ENCODE results near the gene KIF15.
A peak's percentile ranks its signal among the peaks of the same experiment; 100 is the strongest.

KIF15 gene

DNA sequence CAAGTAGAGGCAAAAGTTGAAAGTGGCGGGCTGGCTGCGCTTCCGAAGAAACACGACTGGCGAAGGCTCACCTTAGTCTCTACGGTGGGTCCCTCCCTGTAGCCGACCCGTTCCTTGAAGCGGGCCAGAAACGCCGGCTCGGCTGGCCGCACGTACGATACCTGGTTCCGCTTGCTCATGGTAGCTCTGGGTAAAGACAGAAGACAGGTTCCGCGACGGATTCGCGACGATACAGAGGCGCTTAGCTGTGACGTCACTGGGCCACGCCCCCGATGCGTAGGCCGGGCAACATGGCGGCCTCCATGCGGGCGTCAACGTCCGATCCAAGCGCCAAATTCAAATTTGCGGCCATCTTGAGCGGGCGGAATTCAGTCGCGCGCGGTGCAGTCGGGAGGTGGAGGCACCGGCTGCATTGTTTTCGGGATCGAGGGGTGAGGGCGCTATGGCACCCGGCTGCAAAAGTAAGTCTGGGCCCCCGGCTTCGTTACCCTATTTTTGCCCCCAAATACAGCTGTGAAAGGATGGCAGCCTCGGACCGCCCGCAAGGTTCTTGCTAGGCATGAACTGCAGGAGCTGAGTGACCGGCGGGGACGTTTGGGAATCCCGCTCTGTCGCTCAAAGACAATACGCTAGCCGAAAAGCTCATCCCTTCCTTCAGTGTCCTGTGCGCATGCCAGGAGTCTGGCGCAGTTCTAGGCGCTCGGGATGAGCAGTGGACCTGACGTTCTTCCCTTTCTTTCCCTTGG, at the start of gene KIF15, which contains the start of gene KIAA1143 (continued):
- peak; percentile 89 for TF ChIP-seq ZFHX2 (tag by site-specific recombination; conservative IDR thresholded peaks at IDR 0.05)
- no peak for TF ChIP-seq ZNF174 (tag by site-specific recombination; IDR thresholded peaks at IDR 0.05)
- TF ChIP-seq ZNF211 (tag by site-specific recombination; IDR thresholded peaks at IDR 0.05; ENCODE audit: low read depth): no peak
- no peak for TF ChIP-seq ZNF112 (tag by site-specific recombination; IDR thresholded peaks at IDR 0.05)
- TF ChIP-seq ZNF394 (tag by site-specific recombination; IDR thresholded peaks at IDR 0.05; ENCODE audit: borderline replicate concordance): peak; percentile 68; the same call in 1 of the 2 replicates
- peak; percentile 32; the same call in 1 of the 2 replicates for TF ChIP-seq KLF1 (tag by site-specific recombination; IDR thresholded peaks at IDR 0.05)
- TF ChIP-seq ZNF157 (tag by site-specific recombination; IDR thresholded peaks at IDR 0.05): no peak
- TF ChIP-seq, protein P1, sequence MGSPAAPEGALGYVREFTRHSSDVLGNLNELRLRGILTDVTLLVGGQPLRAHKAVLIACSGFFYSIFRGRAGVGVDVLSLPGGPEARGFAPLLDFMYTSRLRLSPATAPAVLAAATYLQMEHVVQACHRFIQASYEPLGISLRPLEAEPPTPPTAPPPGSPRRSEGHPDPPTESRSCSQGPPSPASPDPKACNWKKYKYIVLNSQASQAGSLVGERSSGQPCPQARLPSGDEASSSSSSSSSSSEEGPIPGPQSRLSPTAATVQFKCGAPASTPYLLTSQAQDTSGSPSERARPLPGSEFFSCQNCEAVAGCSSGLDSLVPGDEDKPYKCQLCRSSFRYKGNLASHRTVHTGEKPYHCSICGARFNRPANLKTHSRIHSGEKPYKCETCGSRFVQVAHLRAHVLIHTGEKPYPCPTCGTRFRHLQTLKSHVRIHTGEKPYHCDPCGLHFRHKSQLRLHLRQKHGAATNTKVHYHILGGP (tag by site-specific recombination; IDR thresholded peaks at IDR 0.05): no peak
- TF ChIP-seq, protein P2, sequence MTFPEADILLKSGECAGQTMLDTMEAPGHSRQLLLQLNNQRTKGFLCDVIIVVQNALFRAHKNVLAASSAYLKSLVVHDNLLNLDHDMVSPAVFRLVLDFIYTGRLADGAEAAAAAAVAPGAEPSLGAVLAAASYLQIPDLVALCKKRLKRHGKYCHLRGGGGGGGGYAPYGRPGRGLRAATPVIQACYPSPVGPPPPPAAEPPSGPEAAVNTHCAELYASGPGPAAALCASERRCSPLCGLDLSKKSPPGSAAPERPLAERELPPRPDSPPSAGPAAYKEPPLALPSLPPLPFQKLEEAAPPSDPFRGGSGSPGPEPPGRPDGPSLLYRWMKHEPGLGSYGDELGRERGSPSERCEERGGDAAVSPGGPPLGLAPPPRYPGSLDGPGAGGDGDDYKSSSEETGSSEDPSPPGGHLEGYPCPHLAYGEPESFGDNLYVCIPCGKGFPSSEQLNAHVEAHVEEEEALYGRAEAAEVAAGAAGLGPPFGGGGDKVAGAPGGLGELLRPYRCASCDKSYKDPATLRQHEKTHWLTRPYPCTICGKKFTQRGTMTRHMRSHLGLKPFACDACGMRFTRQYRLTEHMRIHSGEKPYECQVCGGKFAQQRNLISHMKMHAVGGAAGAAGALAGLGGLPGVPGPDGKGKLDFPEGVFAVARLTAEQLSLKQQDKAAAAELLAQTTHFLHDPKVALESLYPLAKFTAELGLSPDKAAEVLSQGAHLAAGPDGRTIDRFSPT (tag by site-specific recombination; IDR thresholded peaks at IDR 0.05): peak; percentile 46; the same call in 1 of the 2 replicates
- TF ChIP-seq, protein P3, sequence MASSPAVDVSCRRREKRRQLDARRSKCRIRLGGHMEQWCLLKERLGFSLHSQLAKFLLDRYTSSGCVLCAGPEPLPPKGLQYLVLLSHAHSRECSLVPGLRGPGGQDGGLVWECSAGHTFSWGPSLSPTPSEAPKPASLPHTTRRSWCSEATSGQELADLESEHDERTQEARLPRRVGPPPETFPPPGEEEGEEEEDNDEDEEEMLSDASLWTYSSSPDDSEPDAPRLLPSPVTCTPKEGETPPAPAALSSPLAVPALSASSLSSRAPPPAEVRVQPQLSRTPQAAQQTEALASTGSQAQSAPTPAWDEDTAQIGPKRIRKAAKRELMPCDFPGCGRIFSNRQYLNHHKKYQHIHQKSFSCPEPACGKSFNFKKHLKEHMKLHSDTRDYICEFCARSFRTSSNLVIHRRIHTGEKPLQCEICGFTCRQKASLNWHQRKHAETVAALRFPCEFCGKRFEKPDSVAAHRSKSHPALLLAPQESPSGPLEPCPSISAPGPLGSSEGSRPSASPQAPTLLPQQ (tag by site-specific recombination; IDR thresholded peaks at IDR 0.05): peak; percentile 80
- TF ChIP-seq ZNF837 (tag by site-specific recombination; IDR thresholded peaks at IDR 0.05): no peak
- TF ChIP-seq ZNF654 (tag by site-specific recombination; IDR thresholded peaks at IDR 0.05; ENCODE audit: low read depth): no peak
- TF ChIP-seq, protein P4, sequence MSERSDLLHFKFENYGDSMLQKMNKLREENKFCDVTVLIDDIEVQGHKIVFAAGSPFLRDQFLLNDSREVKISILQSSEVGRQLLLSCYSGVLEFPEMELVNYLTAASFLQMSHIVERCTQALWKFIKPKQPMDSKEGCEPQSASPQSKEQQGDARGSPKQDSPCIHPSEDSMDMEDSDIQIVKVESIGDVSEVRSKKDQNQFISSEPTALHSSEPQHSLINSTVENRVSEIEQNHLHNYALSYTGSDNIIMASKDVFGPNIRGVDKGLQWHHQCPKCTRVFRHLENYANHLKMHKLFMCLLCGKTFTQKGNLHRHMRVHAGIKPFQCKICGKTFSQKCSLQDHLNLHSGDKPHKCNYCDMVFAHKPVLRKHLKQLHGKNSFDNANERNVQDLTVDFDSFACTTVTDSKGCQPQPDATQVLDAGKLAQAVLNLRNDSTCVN (tag by site-specific recombination; optimal IDR thresholded peaks at IDR 0.05): peak; percentile 72
- TF ChIP-seq ZNF433 (tag by site-specific recombination; IDR thresholded peaks at IDR 0.05; ENCODE audit: low read depth): no peak
- no peak; the same call in 1 of the 2 replicates for TF ChIP-seq ZNF623 (tag by site-specific recombination; IDR thresholded peaks at IDR 0.05)
- TF ChIP-seq, protein P5, sequence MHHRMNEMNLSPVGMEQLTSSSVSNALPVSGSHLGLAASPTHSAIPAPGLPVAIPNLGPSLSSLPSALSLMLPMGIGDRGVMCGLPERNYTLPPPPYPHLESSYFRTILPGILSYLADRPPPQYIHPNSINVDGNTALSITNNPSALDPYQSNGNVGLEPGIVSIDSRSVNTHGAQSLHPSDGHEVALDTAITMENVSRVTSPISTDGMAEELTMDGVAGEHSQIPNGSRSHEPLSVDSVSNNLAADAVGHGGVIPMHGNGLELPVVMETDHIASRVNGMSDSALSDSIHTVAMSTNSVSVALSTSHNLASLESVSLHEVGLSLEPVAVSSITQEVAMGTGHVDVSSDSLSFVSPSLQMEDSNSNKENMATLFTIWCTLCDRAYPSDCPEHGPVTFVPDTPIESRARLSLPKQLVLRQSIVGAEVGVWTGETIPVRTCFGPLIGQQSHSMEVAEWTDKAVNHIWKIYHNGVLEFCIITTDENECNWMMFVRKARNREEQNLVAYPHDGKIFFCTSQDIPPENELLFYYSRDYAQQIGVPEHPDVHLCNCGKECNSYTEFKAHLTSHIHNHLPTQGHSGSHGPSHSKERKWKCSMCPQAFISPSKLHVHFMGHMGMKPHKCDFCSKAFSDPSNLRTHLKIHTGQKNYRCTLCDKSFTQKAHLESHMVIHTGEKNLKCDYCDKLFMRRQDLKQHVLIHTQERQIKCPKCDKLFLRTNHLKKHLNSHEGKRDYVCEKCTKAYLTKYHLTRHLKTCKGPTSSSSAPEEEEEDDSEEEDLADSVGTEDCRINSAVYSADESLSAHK (tag by site-specific recombination; IDR thresholded peaks at IDR 0.05): no peak
- no peak for TF ChIP-seq ZNF571 (tag by site-specific recombination; IDR thresholded peaks at IDR 0.05)
- peak; percentile 99 for TF ChIP-seq YY1 (tag by site-specific recombination; IDR thresholded peaks at IDR 0.05)
- TF ChIP-seq KLF9 (tag by site-specific recombination; IDR thresholded peaks at IDR 0.05; ENCODE audit: low read depth): peak; percentile 93
- TF ChIP-seq ZNF292 (tag by site-specific recombination; IDR thresholded peaks at IDR 0.05; ENCODE audit: borderline replicate concordance, low read depth): no peak
- TF ChIP-seq KLF10 (tag by site-specific recombination; IDR thresholded peaks at IDR 0.05): peak; percentile 79
- TF ChIP-seq ZSCAN16 (tag by site-specific recombination; IDR thresholded peaks at IDR 0.05): no peak
- TF ChIP-seq, protein P6, sequence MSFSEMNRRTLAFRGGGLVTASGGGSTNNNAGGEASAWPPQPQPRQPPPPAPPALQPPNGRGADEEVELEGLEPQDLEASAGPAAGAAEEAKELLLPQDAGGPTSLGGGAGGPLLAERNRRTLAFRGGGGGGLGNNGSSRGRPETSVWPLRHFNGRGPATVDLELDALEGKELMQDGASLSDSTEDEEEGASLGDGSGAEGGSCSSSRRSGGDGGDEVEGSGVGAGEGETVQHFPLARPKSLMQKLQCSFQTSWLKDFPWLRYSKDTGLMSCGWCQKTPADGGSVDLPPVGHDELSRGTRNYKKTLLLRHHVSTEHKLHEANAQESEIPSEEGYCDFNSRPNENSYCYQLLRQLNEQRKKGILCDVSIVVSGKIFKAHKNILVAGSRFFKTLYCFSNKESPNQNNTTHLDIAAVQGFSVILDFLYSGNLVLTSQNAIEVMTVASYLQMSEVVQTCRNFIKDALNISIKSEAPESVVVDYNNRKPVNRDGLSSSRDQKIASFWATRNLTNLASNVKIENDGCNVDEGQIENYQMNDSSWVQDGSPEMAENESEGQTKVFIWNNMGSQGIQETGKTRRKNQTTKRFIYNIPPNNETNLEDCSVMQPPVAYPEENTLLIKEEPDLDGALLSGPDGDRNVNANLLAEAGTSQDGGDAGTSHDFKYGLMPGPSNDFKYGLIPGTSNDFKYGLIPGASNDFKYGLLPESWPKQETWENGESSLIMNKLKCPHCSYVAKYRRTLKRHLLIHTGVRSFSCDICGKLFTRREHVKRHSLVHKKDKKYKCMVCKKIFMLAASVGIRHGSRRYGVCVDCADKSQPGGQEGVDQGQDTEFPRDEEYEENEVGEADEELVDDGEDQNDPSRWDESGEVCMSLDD (tag by site-specific recombination; IDR thresholded peaks at IDR 0.05): peak; percentile 82
- TF ChIP-seq RBAK (tag by site-specific recombination; IDR thresholded peaks at IDR 0.05): no peak
- TF ChIP-seq ZBTB1 (tag by site-specific recombination; IDR thresholded peaks at IDR 0.05): no peak
- TF ChIP-seq ZNF707 (tag by site-specific recombination; IDR thresholded peaks at IDR 0.05): no peak
- no peak for TF ChIP-seq ZNF792 (tag by site-specific recombination; IDR thresholded peaks at IDR 0.05)
